Melanocyte of skin (primary cell): ENCODE data around the gene PHKG2. TPM values are rescaled to one million over a fixed set of nuclear protein-coding genes. Genes with fewer than 3 reads are reported as not detected.

Source experiments
- small RNA-seq, 2 donors: library from RNA; depleted of rRNA; stranded (forward); fragments of <200 nt; gene quantifications; one replicate each; pipeline ENCODE3, GENCODE V24; 2012
- total RNA-seq, 2 donors: library from RNA; depleted of rRNA; stranded (reverse); fragments of >200 nt; gene quantifications; 2 replicates each; pipeline ENCODE4 v1.2.3, GENCODE V29; 2012

The PHKG2 gene, protein sequence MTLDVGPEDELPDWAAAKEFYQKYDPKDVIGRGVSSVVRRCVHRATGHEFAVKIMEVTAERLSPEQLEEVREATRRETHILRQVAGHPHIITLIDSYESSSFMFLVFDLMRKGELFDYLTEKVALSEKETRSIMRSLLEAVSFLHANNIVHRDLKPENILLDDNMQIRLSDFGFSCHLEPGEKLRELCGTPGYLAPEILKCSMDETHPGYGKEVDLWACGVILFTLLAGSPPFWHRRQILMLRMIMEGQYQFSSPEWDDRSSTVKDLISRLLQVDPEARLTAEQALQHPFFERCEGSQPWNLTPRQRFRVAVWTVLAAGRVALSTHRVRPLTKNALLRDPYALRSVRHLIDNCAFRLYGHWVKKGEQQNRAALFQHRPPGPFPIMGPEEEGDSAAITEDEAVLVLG
- 10 to 100 TPM; 21.7 to 27.0 TPM for total RNA-seq

DNA sequence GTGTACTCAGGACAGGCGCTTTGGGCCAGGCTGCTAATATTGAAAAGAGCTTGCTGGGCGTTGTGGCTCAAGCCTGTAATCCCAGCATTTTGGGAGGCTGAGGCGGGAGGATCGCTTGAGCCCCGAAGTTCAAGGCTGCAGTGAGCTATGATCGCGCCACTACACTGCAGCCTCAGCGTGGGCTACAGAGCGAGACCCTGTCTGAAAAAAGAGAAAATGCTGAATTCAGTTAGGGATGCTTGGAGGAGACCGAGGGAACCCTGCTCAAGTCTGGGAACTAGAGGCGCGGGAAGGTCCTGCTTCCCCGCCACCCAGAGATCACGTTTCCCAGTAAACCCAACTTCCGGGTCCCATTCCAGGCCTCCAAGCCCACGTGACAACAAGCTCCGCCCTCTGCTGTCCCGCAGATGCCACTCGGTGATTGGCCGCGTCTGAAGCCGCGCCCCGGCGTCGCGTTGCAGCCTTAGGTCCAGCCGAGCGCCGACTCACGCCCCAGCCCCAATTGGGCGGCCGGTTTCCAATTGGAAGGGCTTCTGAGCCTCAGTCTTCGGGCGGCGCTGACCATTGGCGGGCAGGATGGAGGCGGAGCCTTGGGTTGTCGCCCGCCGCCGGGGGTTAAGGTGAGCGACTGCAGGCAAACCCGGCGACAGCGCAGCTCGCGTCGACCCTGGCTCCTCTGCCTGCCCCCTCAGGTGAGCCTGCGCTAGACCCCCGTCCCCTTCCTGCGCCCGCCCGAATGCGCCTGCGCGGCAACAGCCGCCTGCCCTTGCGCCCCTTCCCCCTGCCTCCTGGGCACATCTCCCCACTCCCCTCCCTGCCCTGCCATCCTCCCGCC lies at the start of gene PHKG2:
Gene PHKG2, plus strand, starts transcription at position 627 of the 835 bp plus-strand sequence. CDS start 396 bp downstream, outside the sequence.

DNA sequence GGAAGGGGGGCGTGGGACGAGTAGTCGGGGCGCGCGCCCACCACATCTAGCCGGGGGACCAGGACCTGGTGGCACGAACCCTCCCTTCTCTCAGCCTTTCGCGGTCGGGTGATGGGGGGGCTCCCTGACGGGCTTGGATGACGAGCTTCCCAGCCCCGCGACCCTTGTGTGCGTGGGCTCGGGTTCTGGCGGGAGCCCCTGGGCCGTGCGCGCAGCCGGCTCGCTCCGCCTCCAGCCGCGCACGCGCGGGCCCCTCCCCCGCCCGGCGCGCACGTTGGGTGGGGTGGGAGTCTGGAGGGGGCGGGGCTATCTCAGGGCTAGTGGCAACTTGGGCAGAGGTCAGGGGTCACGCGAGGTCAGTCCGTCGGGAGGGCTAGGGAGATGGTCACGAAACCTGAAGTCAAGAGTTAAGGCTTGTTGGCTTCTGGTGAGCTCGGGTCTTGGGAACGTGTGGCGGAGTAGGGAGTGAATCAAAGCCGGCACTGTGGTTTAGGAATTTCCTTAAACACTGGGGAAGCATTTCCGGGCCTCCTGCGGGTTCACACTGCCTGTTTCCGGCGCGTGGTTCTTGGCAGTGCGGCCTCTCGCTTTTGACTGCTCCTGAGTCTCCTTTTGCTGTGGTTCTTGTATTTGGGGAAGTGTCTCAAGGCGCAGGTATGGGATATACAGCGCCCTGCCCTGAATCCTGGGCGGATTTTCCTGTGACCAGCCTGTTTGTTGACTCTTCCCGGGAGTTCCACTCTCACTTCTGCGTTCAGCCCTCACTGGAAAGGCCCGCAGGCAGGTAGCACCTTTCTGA lies 49.2 kb upstream of the PHKG2 start, which contains the start of gene SRCAP:
Gene SRCAP, plus strand, starts transcription at position 356 of the 799 bp plus-strand sequence. CDS start 1,654 bp downstream, outside the sequence.

DNA sequence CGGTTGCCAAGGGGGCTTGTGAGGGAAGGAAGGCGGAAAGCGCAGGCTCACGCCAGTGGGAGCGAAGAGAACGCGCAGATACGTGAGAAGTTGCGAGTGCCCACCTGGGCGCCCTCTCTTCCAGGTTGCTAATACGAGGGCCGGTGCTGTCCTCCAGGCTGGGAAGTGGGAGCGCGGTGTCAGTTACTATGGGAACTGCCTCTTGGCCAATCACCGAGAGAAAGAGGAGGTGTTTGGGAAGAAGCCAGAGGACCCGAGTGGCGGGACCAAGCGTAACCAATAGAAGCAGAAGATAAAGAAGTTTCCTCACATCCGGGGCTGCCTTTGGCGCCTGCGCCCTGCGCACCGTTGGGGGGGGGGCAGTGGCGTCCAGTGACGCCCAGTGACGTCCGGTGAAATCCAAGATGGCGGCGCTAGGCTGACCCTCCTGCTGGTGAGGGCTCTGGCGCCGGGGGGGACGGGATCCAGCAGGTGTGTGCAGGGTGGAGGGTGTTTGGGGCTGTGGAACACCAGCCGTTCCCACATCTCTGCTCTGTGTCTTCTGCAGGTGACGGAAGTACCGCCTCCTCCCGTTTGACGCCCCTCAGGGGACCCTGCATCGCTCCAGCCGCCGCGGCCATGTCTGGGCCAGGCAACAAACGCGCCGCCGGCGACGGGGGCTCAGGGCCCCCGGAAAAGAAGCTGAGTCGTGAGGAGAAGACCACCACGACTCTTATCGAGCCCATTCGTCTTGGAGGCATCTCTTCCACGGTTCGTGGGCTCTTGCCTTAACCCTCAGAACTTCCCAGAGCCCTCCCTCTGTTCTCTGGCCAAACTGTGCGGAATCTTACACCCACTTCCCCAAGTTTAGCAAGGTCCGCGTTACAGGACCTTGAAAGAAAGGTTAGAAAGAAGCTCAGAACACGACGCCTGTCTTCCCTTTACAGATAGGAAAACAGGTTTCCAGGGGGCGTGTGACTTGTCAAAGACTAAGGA lies 14.0 kb downstream of the PHKG2 start, which contains the start of the genes CFAP119 and RNF40:
Gene CFAP119, minus strand, starts transcription at position 135 of the 975 bp plus-strand sequence. CDS start 314 bp downstream, outside the sequence.
Gene RNF40, plus strand, starts transcription at position 395 of the 975 bp plus-strand sequence. Its CDS starts 224 bp downstream, at position 619.

DNA sequence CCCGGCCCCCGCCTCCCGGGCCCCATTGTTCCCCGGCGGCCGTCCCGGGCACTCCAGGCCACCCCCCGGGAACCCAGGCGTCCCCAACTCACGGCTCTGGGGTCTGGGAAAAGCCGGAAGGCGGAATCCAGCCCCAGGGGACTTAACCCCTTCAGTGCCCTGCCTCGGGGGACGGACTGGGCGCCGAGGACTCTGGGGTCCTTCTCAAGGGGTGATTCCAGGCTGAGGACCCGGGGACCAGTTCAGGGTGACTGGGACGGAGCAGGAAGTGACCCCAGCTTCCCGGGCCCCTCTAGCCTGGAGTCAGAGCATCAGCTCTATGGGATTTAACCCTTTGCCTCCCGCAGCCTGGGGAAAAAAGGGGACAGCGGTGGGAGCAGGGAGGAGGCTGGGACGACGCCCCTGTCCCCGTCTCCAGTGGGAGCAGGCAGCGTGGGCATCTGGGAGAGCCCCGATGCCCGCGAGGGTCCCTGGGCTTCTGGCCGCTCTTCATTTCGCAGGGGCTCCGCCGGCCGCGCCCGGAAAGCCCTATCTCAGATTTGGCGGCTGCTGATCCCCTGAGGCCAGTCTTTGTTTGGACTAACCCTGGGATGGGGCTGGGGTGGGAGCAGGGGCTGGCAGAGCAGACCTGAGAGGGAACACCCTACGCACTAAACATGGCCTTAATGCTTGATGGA lies 38.8 kb downstream of the PHKG2 start, which contains the start of gene ZNF629:
Gene ZNF629, minus strand, starts transcription at position 270 of the 677 bp plus-strand sequence. CDS start 2,723 bp downstream, outside the sequence.

Small RNA genes lying within 50 kb of the gene (small RNA-seq; reads per million reads assigned to genes)
- gene RNU6-1043P (0 reads per million in 2 donors), gene SNORA30 (411 to 613 reads per million in 2 donors)

Other genes starting within 250 kb of the PHKG2 start
- gene ZNF768, start 221.9 kb upstream of the PHKG2 start, total RNA-seq = 10 to 100 TPM; 23.1 to 26.3 TPM
- gene ZNF747, start 213.6 kb upstream of the PHKG2 start, total RNA-seq = 10 to 100 TPM; 13.7 to 15.5 TPM
- 1 to 10 TPM; 5.3 to 7.2 TPM for gene ZNF764, start 190.1 kb upstream of the PHKG2 start, total RNA-seq
- 10 to 100 TPM; 14.8 to 18.6 TPM for gene ZNF688, start 176.7 kb upstream of the PHKG2 start, total RNA-seq
- gene ZNF785, start 162.7 kb upstream of the PHKG2 start, total RNA-seq = 1 to 10 TPM; 6.7 to 7.9 TPM
- gene ZNF689, start 138.0 kb upstream of the PHKG2 start, total RNA-seq = 10 to 100 TPM in 1 of 2 donors, 1 to 10 TPM in 1; 7.6 to 79.6 TPM
- gene PRR14, start 97.5 kb upstream of the PHKG2 start, total RNA-seq = 10 to 100 TPM in 1 of 2 donors, 1 to 10 TPM in 1; 9.3 to 17.9 TPM
- 10 to 100 TPM; 18.6 to 20.6 TPM for gene FBRS, start 90.0 kb upstream of the PHKG2 start, total RNA-seq
- gene SRCAP, start 49.3 kb upstream of the PHKG2 start, total RNA-seq = 10 to 100 TPM; 17.2 to 20.3 TPM
- gene CFAP119, start 13.6 kb downstream of the PHKG2 start, total RNA-seq = 1 to 10 TPM; 2.1 to 4.3 TPM
- gene RNF40, start 13.9 kb downstream of the PHKG2 start, total RNA-seq = 10 to 100 TPM; 73.9 to 76.4 TPM
- 10 to 100 TPM; 10.3 to 13.4 TPM for gene ZNF629, start 38.8 kb downstream of the PHKG2 start, total RNA-seq
- 10 to 100 TPM; 12.7 to 25.3 TPM for gene BCL7C, start 145.7 kb downstream of the PHKG2 start, total RNA-seq
- under 1 TPM; 0.34 to 0.67 TPM for gene CTF1, start 148.2 kb downstream of the PHKG2 start, total RNA-seq
- 10 to 100 TPM; 13.4 to 15.0 TPM for gene FBXL19, start 175.1 kb downstream of the PHKG2 start, total RNA-seq
- gene ORAI3, start 200.6 kb downstream of the PHKG2 start, total RNA-seq = 10 to 100 TPM; 29.3 to 35.4 TPM
- gene SETD1A, start 209.3 kb downstream of the PHKG2 start, total RNA-seq = 1 to 10 TPM; 3.8 to 9.7 TPM
- 10 to 100 TPM; 13.0 to 20.3 TPM for gene HSD3B7, start 236.8 kb downstream of the PHKG2 start, total RNA-seq